ENCODE data around the gene PKP1. TPM values are rescaled to one million over a fixed set of nuclear protein-coding genes. Genes with fewer than 3 reads are reported as not detected.
A peak's percentile ranks its signal among the peaks of the same experiment; 100 is the strongest.

The PKP1 gene
- total and polyA plus RNA-seq, 5 donors from 2014 or later, result not detected

- Histone ChIP-seq H3K27ac (ENCODE audit: insufficient read depth, low read length, poor library complexity, severe bottlenecking) (no peak overlapping the region), H3K36me3 (ENCODE audit: control insufficient read depth, insufficient read depth, low read length) (no peaks in the 10 kb centered on the region), H3K4me1 (ENCODE audit: control insufficient read depth, insufficient read depth, low read length, poor library complexity, severe bottlenecking) (no peaks in the 10 kb centered on the region), H3K9me3 (ENCODE audit: control insufficient read depth in 2 of 2, low read length in 2 of 2) (no peaks in the 10 kb centered on the region), H3K4me3 (ENCODE audit: low read depth, low read length) (no peak overlapping the region), H3K27me3 (ENCODE audit: control insufficient read depth, insufficient read depth, low read length) (no peaks in the 10 kb centered on the region)
- Mint-ChIP-seq H3K4me1 (no peaks in the 10 kb centered on the region), H3K27ac (no peak overlapping the region), H3K4me3 (no peak overlapping the region), H3K36me3 (no peaks in the 10 kb centered on the region), H3K27me3 (peaks cover 5% of the 10 kb centered on the region), H3K9me3 (no peaks in the 10 kb centered on the region)
- ATAC-seq (ENCODE audit: low read depth in 2 of 2), result no peak
- DNase-seq, result no peak
Observed at GRCh38 chr1:201357636-201358348, 74.5 kb downstream of the PKP1 start.

- no peaks in the 10 kb centered on the region for H3K4me1 ChIP-seq (ENCODE audit: control insufficient read depth, insufficient read depth, low read length, poor library complexity, severe bottlenecking)
- no peaks in the 10 kb centered on the region for H3K27me3 ChIP-seq (ENCODE audit: control insufficient read depth, insufficient read depth, low read length)
- H3K27ac ChIP-seq (ENCODE audit: insufficient read depth, low read length, poor library complexity, severe bottlenecking), result no peak overlapping the region
- H3K36me3 ChIP-seq (ENCODE audit: control insufficient read depth, insufficient read depth, low read length), result no peaks in the 10 kb centered on the region
- DNase-seq, result no peak
- Mint-ChIP-seq H3K36me3 (no peaks in the 10 kb centered on the region), H3K27ac (no peak overlapping the region), H3K27me3 (peaks cover 5% of the 10 kb centered on the region), H3K4me3 (no peak overlapping the region), H3K9me3 (no peaks in the 10 kb centered on the region), H3K4me1 (no peaks in the 10 kb centered on the region)
- H3K4me3 ChIP-seq (ENCODE audit: low read depth, low read length), result no peak overlapping the region
- H3K9me3 ChIP-seq (ENCODE audit: control insufficient read depth in 2 of 2, low read length in 2 of 2), result no peaks in the 10 kb centered on the region
- ATAC-seq (ENCODE audit: low read depth in 2 of 2), result no peak
Observed at GRCh38 chr1:201358596-201358995, 75.3 kb downstream of the PKP1 start.

- Mint-ChIP-seq H3K4me3 (peak overlapping the region in 1 of 4 donors; percentile 39), H3K27ac (no peak overlapping the region), H3K9me3 (no peaks in the 10 kb centered on the region), H3K36me3 (no peaks in the 10 kb centered on the region), H3K4me1 (no peaks in the 10 kb centered on the region), H3K27me3 (peaks cover 5% of the 10 kb centered on the region)
- DNase-seq (no peak), ATAC-seq (ENCODE audit: low read depth in 2 of 2) (no peak)
- no peaks in the 10 kb centered on the region for H3K36me3 ChIP-seq (ENCODE audit: control insufficient read depth, insufficient read depth, low read length)
- no peak overlapping the region for H3K4me3 ChIP-seq (ENCODE audit: low read depth, low read length)
- H3K27me3 ChIP-seq (ENCODE audit: control insufficient read depth, insufficient read depth, low read length), result no peaks in the 10 kb centered on the region
- H3K9me3 ChIP-seq (ENCODE audit: control insufficient read depth in 2 of 2, low read length in 2 of 2), result no peaks in the 10 kb centered on the region
- H3K27ac ChIP-seq (ENCODE audit: insufficient read depth, low read length, poor library complexity, severe bottlenecking), result no peak overlapping the region
- H3K4me1 ChIP-seq (ENCODE audit: control insufficient read depth, insufficient read depth, low read length, poor library complexity, severe bottlenecking), result no peaks in the 10 kb centered on the region
Observed at GRCh38 chr1:201359031-201359872, 75.9 kb downstream of the PKP1 start.

- no peak overlapping the region for H3K4me3 Mint-ChIP-seq
Observed at GRCh38 chr1:201359873-201360210, 76.5 kb downstream of the PKP1 start.

GRCh38 chr1:201360486-201360885, 77.2 kb downstream of the PKP1 start:
- H3K4me1 Mint-ChIP-seq, result no peaks in the 10 kb centered on the region

More at GRCh38 chr1:201359873-201360210, 76.5 kb downstream of the PKP1 start:
- H3K27ac Mint-ChIP-seq, result no peak overlapping the region
- peaks cover 5% of the 10 kb centered on the region for H3K27me3 Mint-ChIP-seq
- H3K4me1 ChIP-seq (ENCODE audit: control insufficient read depth, insufficient read depth, low read length, poor library complexity, severe bottlenecking), result no peaks in the 10 kb centered on the region
- DNase-seq, result no peak
- no peaks in the 10 kb centered on the region for H3K27me3 ChIP-seq (ENCODE audit: control insufficient read depth, insufficient read depth, low read length)
- no peak for ATAC-seq (ENCODE audit: low read depth in 2 of 2)
- H3K27ac ChIP-seq (ENCODE audit: insufficient read depth, low read length, poor library complexity, severe bottlenecking), result no peak overlapping the region
- no peaks in the 10 kb centered on the region for H3K9me3 Mint-ChIP-seq
- H3K36me3 Mint-ChIP-seq, result no peaks in the 10 kb centered on the region
- no peak overlapping the region for H3K4me3 ChIP-seq (ENCODE audit: low read depth, low read length)
- no peaks in the 10 kb centered on the region for H3K9me3 ChIP-seq (ENCODE audit: control insufficient read depth in 2 of 2, low read length in 2 of 2)
- H3K4me1 Mint-ChIP-seq, result no peaks in the 10 kb centered on the region
- no peaks in the 10 kb centered on the region for H3K36me3 ChIP-seq (ENCODE audit: control insufficient read depth, insufficient read depth, low read length)

GRCh38 chr1:201360901-201361651, 77.8 kb downstream of the PKP1 start:
- Histone ChIP-seq H3K27me3 (ENCODE audit: control insufficient read depth, insufficient read depth, low read length) (no peaks in the 10 kb centered on the region), H3K4me3 (ENCODE audit: low read depth, low read length) (no peak overlapping the region), H3K36me3 (ENCODE audit: control insufficient read depth, insufficient read depth, low read length) (no peaks in the 10 kb centered on the region), H3K4me1 (ENCODE audit: control insufficient read depth, insufficient read depth, low read length, poor library complexity, severe bottlenecking) (no peaks in the 10 kb centered on the region), H3K9me3 (ENCODE audit: control insufficient read depth in 2 of 2, low read length in 2 of 2) (no peaks in the 10 kb centered on the region), H3K27ac (ENCODE audit: insufficient read depth, low read length, poor library complexity, severe bottlenecking) (no peak overlapping the region)
- H3K36me3 Mint-ChIP-seq, result no peaks in the 10 kb centered on the region
- no peak overlapping the region for H3K4me3 Mint-ChIP-seq
- no peak for DNase-seq
- H3K27me3 Mint-ChIP-seq, result peaks cover 5% of the 10 kb centered on the region
- no peak overlapping the region for H3K27ac Mint-ChIP-seq
- no peaks in the 10 kb centered on the region for H3K4me1 Mint-ChIP-seq
- no peaks in the 10 kb centered on the region for H3K9me3 Mint-ChIP-seq
- ATAC-seq (ENCODE audit: low read depth in 2 of 2), result no peak

More at GRCh38 chr1:201360486-201360885, 77.2 kb downstream of the PKP1 start:
- ATAC-seq (ENCODE audit: low read depth in 2 of 2) (no peak), DNase-seq (no peak)
- no peaks in the 10 kb centered on the region for H3K4me1 ChIP-seq (ENCODE audit: control insufficient read depth, insufficient read depth, low read length, poor library complexity, severe bottlenecking)
- Mint-ChIP-seq H3K27me3 (peaks cover 5% of the 10 kb centered on the region), H3K36me3 (no peaks in the 10 kb centered on the region), H3K27ac (no peak overlapping the region), H3K4me3 (no peak overlapping the region), H3K9me3 (no peaks in the 10 kb centered on the region)
- no peak overlapping the region for H3K27ac ChIP-seq (ENCODE audit: insufficient read depth, low read length, poor library complexity, severe bottlenecking)
- H3K9me3 ChIP-seq (ENCODE audit: control insufficient read depth in 2 of 2, low read length in 2 of 2), result no peaks in the 10 kb centered on the region
- H3K27me3 ChIP-seq (ENCODE audit: control insufficient read depth, insufficient read depth, low read length), result no peaks in the 10 kb centered on the region
- H3K4me3 ChIP-seq (ENCODE audit: low read depth, low read length), result no peak overlapping the region
- H3K36me3 ChIP-seq (ENCODE audit: control insufficient read depth, insufficient read depth, low read length), result no peaks in the 10 kb centered on the region

GRCh38 chr1:201361652-201362504, 78.6 kb downstream of the PKP1 start:
- no peaks in the 10 kb centered on the region for H3K27me3 ChIP-seq (ENCODE audit: control insufficient read depth, insufficient read depth, low read length)

More at GRCh38 chr1:201361652-201362504, 78.6 kb downstream of the PKP1 start:
- no peaks in the 10 kb centered on the region for H3K4me1 ChIP-seq (ENCODE audit: control insufficient read depth, insufficient read depth, low read length, poor library complexity, severe bottlenecking)
- Mint-ChIP-seq H3K9me3 (no peaks in the 10 kb centered on the region), H3K4me3 (no peak overlapping the region), H3K36me3 (no peaks in the 10 kb centered on the region), H3K4me1 (no peaks in the 10 kb centered on the region), H3K27me3 (peaks cover 5% of the 10 kb centered on the region), H3K27ac (no peak overlapping the region)
- no peaks in the 10 kb centered on the region for H3K36me3 ChIP-seq (ENCODE audit: control insufficient read depth, insufficient read depth, low read length)
- peak in 1 of 3 donors; percentile 18 for DNase-seq
- H3K4me3 ChIP-seq (ENCODE audit: low read depth, low read length), result no peak overlapping the region
- no peaks in the 10 kb centered on the region for H3K9me3 ChIP-seq (ENCODE audit: control insufficient read depth in 2 of 2, low read length in 2 of 2)
- ATAC-seq (ENCODE audit: low read depth in 2 of 2), result no peak
- no peak overlapping the region for H3K27ac ChIP-seq (ENCODE audit: insufficient read depth, low read length, poor library complexity, severe bottlenecking)

All from CD4-positive, CD25-positive, alpha-beta regulatory T cell (primary cell).